A549 (cell line): ENCODE measurements around the gene PDE4D.

Source experiments
- BHLHE40 ChIP-seq: IDR thresholded peaks from 2 replicates; pipeline ENCODE4 v1.6.1; 2012; ENCODE audit warnings: low read depth, low read length, inconsistent platforms
- CHD4 ChIP-seq: fragments of 200-600 bp; sonication (generic); IDR thresholded peaks from 2 replicates; pipeline ENCODE4 v1.6.1; 2016; ENCODE audit warnings: antibody characterized with exemption, mild to moderate bottlenecking, borderline replicate concordance
- CTCF ChIP-seq: fragments of >200 bp; sonication (Bioruptor Twin); formaldehyde crosslinking; IDR thresholded peaks from 3 replicates; pipeline ENCODE4 v1.5.1; 2016
- EP300 ChIP-seq, 2 experiments: fragments of >200 bp; sonication (Bioruptor Twin); formaldehyde crosslinking; IDR thresholded peaks; 2 replicates in 1 of 2; 3 replicates in 1 of 2; pipeline ENCODE4 v1.6.1; 2016 to 2017
- FOSL2 ChIP-seq, 2 experiments: fragments of 450-650 bp in 1 of 2; fragments of >200 bp in 1 of 2; sonication (Bioruptor Twin) in 1 of 2; formaldehyde crosslinking; IDR thresholded peaks; 2 replicates each; pipeline versions ENCODE4 v1.5.0 to v1.6.1; 2016 to 2020; ENCODE audit warnings: mild to moderate bottlenecking in 1 of 2, moderate library complexity in 1 of 2
- JUN ChIP-seq, 2 experiments: fragments of >200 bp; sonication (Bioruptor Twin); formaldehyde crosslinking; IDR thresholded peaks; 2 replicates in 1 of 2; 3 replicates in 1 of 2; pipeline ENCODE4 v1.6.1; 2016 to 2017
- MAFK ChIP-seq: fragments of 450-650 bp; IDR thresholded peaks from 2 replicates; pipeline ENCODE4 v1.6.1; 2014; ENCODE audit not compliant: partially characterized antibody
- POLR2A ChIP-seq: IDR thresholded peaks from 2 replicates; pipeline ENCODE4 v1.6.1; 2012; ENCODE audit warnings: mild to moderate bottlenecking, low read length
- REST ChIP-seq: fragments of 200-600 bp; sonication (generic); IDR thresholded peaks from 2 replicates; pipeline ENCODE4 v1.6.1; 2016; ENCODE audit warnings: antibody characterized with exemption, mild to moderate bottlenecking, moderate library complexity
- RFX5 ChIP-seq: fragments of 450-650 bp; IDR thresholded peaks from 2 replicates; pipeline ENCODE4 v1.7.1; 2014; ENCODE audit warnings: antibody characterized with exemption, mild to moderate bottlenecking, moderate library complexity
- RNF2 ChIP-seq: fragments of 200-600 bp; sonication (generic); IDR thresholded peaks from 2 replicates; pipeline ENCODE4 v1.6.1; 2016; ENCODE audit warnings: low read depth, mild to moderate bottlenecking, antibody characterized with exemption, moderate library complexity, borderline replicate concordance
- USF2 ChIP-seq: fragments of 450-650 bp; IDR thresholded peaks from 2 replicates; pipeline ENCODE4 v1.6.1; 2014; ENCODE audit warnings: antibody characterized with exemption
- ZNF302 ChIP-seq: fragments of 250-450 bp; sonication (Bioruptor Pico); IDR thresholded peaks from 2 replicates; pipeline ENCODE4 v1.9.0; 2021; ENCODE audit warnings: inconsistent platforms, mild to moderate bottlenecking, moderate library complexity

GRCh38 chr5:59058969-59059687 lies 834.4 kb downstream of the PDE4D start:
- no peak for TF ChIP-seq BHLHE40
- no peak for TF ChIP-seq EP300 (IDR thresholded peaks at IDR 0.05)
- TF ChIP-seq ZNF302 (CRISPR knock-in tag) = no peak
- TF ChIP-seq REST = no peak
- no peak for TF ChIP-seq CTCF
- TF ChIP-seq RFX5 = no peak
- TF ChIP-seq POLR2A = no peak
- no peak for TF ChIP-seq RNF2
- TF ChIP-seq CHD4 = no peak
- no peak for TF ChIP-seq FOSL2 (IDR thresholded peaks at IDR 0.05)
- TF ChIP-seq FOSL2 (CRISPR knock-in tag; IDR thresholded peaks at IDR 0.05) = no peak
- no peak for TF ChIP-seq JUN (IDR thresholded peaks at IDR 0.05)
- no peak for TF ChIP-seq MAFK
- no peak for TF ChIP-seq USF2
